Ovary (tissue), 9 donors: ENCODE results near the gene RING1. TPM values are rescaled to one million over a fixed set of nuclear protein-coding genes. Genes with fewer than 3 reads are reported as not detected.
A peak's percentile ranks its signal among the peaks of the same experiment; 100 is the strongest.

Source experiments
- DNase-seq, 5 donors: peaks; one replicate each; pipeline ENCODE4 v3.0.0-alpha.2; 2019 to 2020
- H3K27ac ChIP-seq, 2 donors: fragments of 200-600 bp; one replicate each; pipeline versions ENCODE4 v1.5.1 to v1.8.0; 2019 to 2022
- H3K27me3 ChIP-seq: fragments of 200-600 bp; one replicate; pipeline ENCODE4 v1.8.0; 2022
- H3K36me3 ChIP-seq: fragments of 200-600 bp; sonication (generic); one replicate; pipeline ENCODE4 v1.5.1; 2019
- H3K4me1 ChIP-seq: one replicate; pipeline ENCODE4 v1.8.1; 2013; ENCODE audit warnings: mild to moderate bottlenecking, moderate library complexity; ENCODE audit not compliant: insufficient read depth
- H3K4me3 ChIP-seq: fragments of 200-600 bp; sonication (generic); one replicate; pipeline ENCODE4 v1.5.1; 2017
- H3K9me3 ChIP-seq, 2 donors: fragments of 200-600 bp in 1 of 2; sonication (generic) in 1 of 2; one replicate each; pipeline versions ENCODE4 v1.5.1 to v1.8.1; 2013 to 2019; ENCODE audit warnings: mild to moderate bottlenecking in 1 of 2, moderate library complexity in 1 of 2
- CTCF ChIP-seq, 3 donors: fragments of 450-650 bp in 2 of 3; fragments of 200-600 bp in 1 of 3; IDR thresholded peaks; one replicate each; pipeline versions ENCODE4 v1.5.1 to v1.8.0; 2016 to 2022; ENCODE audit warnings: antibody characterized with exemption in 3 of 3, mild to moderate bottlenecking in 1 of 3
- EP300 ChIP-seq: sonication (generic); formaldehyde crosslinking; IDR thresholded peaks from one replicate; pipeline ENCODE4 v1.6.1; 2017; ENCODE audit warnings: antibody characterized with exemption
- POLR2A ChIP-seq: fragments of 450-650 bp; IDR thresholded peaks from one replicate; pipeline ENCODE4 v1.6.1; 2017; ENCODE audit warnings: antibody characterized with exemption, mild to moderate bottlenecking, moderate library complexity
- WGBS, 3 donors: extraction: QIAGEN DNeasy Blood & Tissue Kit in 1 of 3; methylation state at CpG; one replicate each; pipeline versions ENCODE4 v1.1.5 to v1.1.7; 2013 to 2017; 5-methylcytosine and 5-hydroxymethylcytosine counted together
- intact Hi-C, 4 donors: fragments of 100-400 bp; cut with DNase I; formaldehyde crosslinking; loops; one replicate each; pipeline versions ENCODE4 v1.11.0 to v1.15.1; 2022 to 2023
- polyA plus RNA-seq, 2 donors: library from polyadenylated mRNA; stranded (reverse); fragments of 200-250 nt in 1 of 2; fragments of 350-450 nt in 1 of 2; fragmentation: Illumina TruSeq in 1 of 2; extraction: RNeasy Lipid Tissue Mini Kit (QIAGEN cat#74804) in 1 of 2; gene quantifications; one replicate each; pipeline ENCODE4 v1.2.3, GENCODE V29; 2013 to 2014
- total RNA-seq, 7 donors: library from RNA; depleted of rRNA in 2 of 7; stranded (reverse); fragments of >200 nt in 2 of 7; fragmentation: NEBNext Ultra II Directional in 3 of 7; extraction: Animal tissue kit (Norgen Biotek cat#: 25700) in 3 of 7; gene quantifications; one replicate each; pipeline versions ENCODE4 v1.1.0 to v1.2.4, GENCODE V29; 2016 to 2023
- donor health status: DM: no; HTN: no; CAD: no; lungs with moderate emphysema.
- donor health status: DM: no; HTN: no; CAD: no.
- donor health status: Bipolar disorder and iron deficiency.
- donor health status: DM: yes; HTN: yes; CAD: no.
- donor health status: DM: no; HTN: no; CAD: no.
- donor health status: DM: yes; HTN: yes; CAD: no.

The RING1 gene
- total and polyA plus RNA-seq, 9 donors = 20.7 to 70.6 (median 51.7) TPM

- Histone ChIP-seq H3K9me3 (no peaks in the 10 kb centered on the region), H3K27ac (no peak overlapping the region), H3K36me3 (no peaks in the 10 kb centered on the region), H3K4me3 (no peak overlapping the region), H3K27me3 (no peaks in the 10 kb centered on the region), H3K4me1 (no peaks in the 10 kb centered on the region)
- 56 to 61% (median 59%) methylated on average over 11 of the region's 11 CpGs for WGBS, 3 donors
- intact Hi-C loops = no loop called here
- no peak for TF ChIP-seq POLR2A
- TF ChIP-seq CTCF (IDR thresholded peaks at IDR 0.05) = no peak
- TF ChIP-seq EP300 = no peak
- DNase-seq = no peak
These were observed 34.6 kb upstream of the RING1 start for GRCh38 chr6:33173535-33174180.

- Histone ChIP-seq H3K4me1 (no peaks in the 10 kb centered on the region), H3K27ac (no peak overlapping the region), H3K4me3 (no peak overlapping the region), H3K27me3 (no peaks in the 10 kb centered on the region), H3K36me3 (no peaks in the 10 kb centered on the region), H3K9me3 (no peaks in the 10 kb centered on the region)
- intact Hi-C loops = no loop called here
- no peak for TF ChIP-seq EP300
- TF ChIP-seq CTCF (IDR thresholded peaks at IDR 0.05) = no peak
- TF ChIP-seq POLR2A = no peak
- DNase-seq = peak in 1 of 5 donors; percentile 10
- WGBS, 3 donors = 85 to 90% (median 86%) methylated on average over 4 of the region's 4 CpGs
These were observed 33.5 kb upstream of the RING1 start for GRCh38 chr6:33174784-33175183.

- Histone ChIP-seq H3K4me3 (no peak overlapping the region), H3K27me3 (no peaks in the 10 kb centered on the region), H3K9me3 (no peaks in the 10 kb centered on the region), H3K27ac (no peak overlapping the region), H3K4me1 (no peaks in the 10 kb centered on the region), H3K36me3 (no peaks in the 10 kb centered on the region)
- intact Hi-C loops = no loop called here
- 79 to 82% (median 81%) methylated on average over 10 of the region's 10 CpGs for WGBS, 3 donors
- TF ChIP-seq EP300 (no peak), POLR2A (no peak), CTCF (IDR thresholded peaks at IDR 0.05) (no peak)
- DNase-seq = no peak
These were observed 32.7 kb upstream of the RING1 start for GRCh38 chr6:33175436-33176069.

- H3K36me3 ChIP-seq = no peaks in the 10 kb centered on the region
- no peaks in the 10 kb centered on the region for H3K9me3 ChIP-seq
- H3K4me3 ChIP-seq = no peak overlapping the region
- H3K4me1 ChIP-seq = no peaks in the 10 kb centered on the region
- DNase-seq = no peak
- TF ChIP-seq POLR2A (no peak), EP300 (no peak), CTCF (IDR thresholded peaks at IDR 0.05) (no peak)
- no peaks in the 10 kb centered on the region for H3K27me3 ChIP-seq
- H3K27ac ChIP-seq = no peak overlapping the region
- WGBS, 3 donors = 92 to 94% (median 93%) methylated on average over 7 of the region's 7 CpGs
- intact Hi-C loops = no loop called here
These were observed 31.4 kb upstream of the RING1 start for GRCh38 chr6:33176906-33177305.
